Mucosa of gallbladder (tissue), 1 donor: ENCODE data around the gene SULT1C2. TPM values are rescaled to one million over a fixed set of nuclear protein-coding genes. Genes with fewer than 3 reads are reported as not detected.

Experiments
- DNase-seq: peaks from one replicate; pipeline ENCODE4 v3.0.0-alpha.2; 2020; ENCODE audit warnings: low spot score
- total RNA-seq: library from RNA; stranded (reverse); gene quantifications from one replicate; pipeline ENCODE4 v1.2.1, GENCODE V29; 2021
- donor health status: DM: no; HTN: no; CAD: no.

SULT1C2 gene
- total RNA-seq, 1 donor from 2014 or later, result 154 TPM

DNA sequence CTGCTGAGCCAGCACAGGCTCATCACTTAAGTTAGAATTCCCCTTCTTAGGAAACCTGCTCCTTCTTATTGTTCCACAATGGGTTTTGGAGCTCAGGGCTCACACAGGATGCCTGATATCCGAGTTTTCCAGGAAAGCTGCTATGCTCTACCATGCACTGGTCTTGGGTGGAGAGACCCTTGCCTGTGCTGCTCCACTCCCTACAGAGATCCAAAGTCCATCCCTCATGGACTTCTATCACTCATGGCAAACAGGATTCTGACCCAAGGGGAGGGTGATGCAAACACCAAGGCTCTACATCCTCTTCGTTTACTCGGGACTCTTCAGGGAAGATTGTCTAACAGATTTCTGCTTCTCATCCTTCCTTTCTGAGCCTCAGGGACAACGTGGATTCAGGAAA is 5.2 kb downstream of the SULT1C2 start:
- no peak for DNase-seq

DNA sequence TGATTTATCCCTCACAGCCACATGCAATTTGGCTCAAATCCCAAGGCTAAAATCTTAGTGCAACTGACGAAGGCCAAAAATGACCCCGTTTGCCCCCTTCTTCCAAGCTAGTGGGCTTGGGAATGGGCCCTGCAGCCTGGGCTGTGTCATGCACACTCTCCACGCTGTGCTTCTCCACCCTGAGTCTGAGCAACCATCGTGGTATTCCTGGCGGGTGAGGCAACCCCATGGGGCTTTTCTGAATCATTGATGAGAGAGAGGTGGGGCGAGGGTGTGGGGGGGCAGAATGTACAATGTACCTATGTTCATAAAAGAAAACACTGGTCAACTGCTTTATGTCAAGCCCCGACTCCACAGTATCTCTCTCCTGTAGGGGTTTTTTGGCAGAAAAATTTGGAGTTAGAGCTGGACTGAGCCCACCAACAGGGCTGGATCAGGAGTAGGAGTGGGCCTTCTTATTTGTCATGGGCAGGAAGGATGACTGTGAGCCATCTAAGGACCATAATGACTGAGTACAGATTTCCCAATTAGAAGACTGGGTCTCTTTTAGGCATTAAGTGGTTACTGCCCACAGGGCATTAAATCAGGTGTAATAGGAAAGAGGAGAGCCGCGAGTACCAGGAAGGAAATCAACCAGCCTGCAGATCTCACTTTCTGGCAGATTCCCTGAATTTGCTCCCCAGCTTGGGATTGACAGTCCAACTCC is 8.9 kb downstream of the SULT1C2 start:
- DNase-seq, result no peak

DNA sequence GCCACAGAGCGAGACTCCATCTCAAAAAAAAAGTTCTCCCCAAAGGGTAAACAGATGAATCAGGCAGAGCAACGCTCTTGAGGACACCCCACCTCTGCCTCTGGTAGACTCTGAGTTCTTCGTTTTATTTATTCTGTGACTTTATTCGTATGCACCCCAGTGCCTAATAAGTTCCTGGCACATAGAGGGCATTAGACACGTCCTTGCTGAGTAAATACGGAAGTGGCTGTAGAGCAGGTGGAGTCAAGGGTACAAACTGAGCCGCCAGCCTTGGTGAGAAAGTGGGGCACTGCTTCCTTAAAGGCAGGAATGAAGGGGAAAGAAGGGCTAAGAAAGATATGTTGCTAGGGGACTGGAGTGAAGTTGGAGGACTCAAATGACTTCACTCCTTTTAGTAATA is 12.9 kb downstream of the SULT1C2 start:
- DNase-seq, result no peak

DNA sequence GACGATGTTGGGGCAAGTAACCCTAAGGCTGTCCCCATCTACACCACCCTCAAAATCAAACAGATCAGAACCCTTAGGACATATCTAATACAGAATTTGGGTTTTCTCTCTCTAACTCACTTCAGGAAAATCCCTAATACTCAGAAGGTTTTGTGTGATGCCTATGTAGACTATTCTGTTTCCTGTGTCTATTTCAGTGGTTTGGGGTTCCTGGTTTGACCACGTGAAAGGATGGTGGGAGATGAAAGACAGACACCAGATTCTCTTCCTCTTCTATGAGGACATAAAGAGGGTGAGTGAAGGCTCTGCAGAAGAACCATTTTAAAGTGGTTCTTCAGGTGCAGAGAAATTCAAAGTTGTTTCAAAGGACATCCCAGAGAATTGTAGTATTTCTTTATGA is 16.3 kb downstream of the SULT1C2 start:
- DNase-seq, result no peak

DNA sequence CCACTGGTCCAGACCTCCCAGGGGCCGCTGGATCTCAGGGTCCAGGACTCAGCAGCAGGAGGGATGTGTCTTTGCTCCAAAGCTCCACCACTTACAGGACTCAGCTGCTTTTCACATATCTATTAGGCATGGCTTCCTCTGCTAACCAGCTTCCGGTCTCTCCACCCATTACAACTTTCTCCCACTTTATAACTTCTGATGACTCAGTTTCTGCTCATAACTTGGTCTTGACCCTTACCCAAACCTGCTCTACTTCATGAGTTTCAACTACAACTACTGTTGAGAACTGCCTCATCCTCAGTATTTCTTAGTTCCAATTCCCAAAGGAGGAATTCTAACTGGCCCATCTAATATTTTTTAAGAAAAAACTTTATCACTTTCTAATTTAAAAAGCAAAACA is 17.2 kb downstream of the SULT1C2 start:
- DNase-seq, result no peak

DNA sequence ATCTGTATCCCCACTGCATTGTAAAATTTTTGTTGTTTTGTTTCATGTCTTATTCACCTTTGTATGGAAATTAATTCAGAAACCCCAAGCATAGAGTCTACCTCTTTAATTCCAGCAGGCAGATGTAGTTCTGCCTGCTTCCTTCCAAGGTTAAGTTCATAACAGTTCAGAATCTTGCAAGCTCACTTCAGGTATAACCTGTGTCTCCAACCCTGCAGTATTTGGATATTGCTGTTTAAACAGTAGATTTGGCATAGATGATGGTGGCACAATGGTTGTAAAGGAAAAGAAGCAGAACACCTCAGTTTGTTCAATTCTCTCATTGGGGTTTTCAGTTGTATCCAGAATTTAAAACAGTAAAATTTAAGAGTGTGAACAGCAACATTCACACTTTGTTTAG is 21.2 kb downstream of the SULT1C2 start:
- DNase-seq, result no peak

DNA sequence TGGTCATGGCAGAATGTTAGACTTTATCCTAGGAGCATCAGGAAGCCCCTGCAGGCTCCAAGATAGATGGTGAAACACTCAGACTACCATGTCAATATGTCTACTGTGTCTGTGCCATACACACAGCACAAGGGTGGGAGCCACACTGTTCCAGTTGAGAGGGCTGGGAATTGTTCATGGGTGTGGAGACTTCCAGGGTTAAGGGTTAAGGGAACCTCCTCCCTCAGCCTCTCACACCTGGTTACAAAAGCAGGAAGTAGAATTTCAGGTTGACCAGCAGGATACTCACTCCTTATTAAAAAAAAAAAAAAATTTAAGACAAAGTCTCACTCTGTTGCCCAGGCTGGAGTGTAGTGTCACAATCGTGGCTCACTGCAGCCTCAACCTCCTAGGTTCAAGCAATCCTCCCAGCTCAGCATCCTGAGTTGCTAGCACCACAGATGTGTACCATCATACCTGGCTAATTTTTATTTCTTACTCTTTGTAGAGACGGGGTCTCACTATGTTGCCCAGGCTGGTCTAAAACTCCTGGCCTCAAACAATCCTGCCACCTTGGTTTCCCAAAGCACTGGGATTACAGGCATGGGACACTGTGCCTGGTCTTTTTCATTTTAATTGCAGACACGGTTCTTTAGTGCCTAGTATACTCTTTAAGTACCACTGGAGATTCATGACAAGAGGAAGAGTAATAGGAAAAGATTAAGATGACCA is 26.0 kb downstream of the SULT1C2 start:
- no peak for DNase-seq

DNA sequence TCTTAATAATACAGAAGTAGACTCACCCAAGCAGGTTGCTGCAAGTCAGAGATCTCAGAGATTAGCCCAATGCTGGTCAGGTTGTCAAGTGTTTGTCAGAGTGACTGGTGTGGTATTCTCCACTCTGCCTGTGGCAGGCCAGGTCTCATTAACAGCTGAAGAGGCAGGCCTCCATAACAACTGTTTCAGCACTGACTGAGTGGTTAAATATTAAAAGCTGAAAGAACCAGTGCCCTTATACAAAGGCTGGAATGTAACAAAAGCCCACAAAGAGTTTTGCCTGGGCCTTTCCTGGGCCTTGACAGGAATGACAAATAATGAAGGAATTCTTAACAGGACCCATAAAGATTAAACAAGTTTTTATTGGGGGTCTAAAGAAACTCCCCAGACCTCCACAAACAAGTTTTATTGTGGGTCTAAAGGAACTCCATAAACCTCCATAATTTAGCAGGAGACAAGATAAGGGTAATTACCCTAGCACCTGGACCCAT is 26.8 kb downstream of the SULT1C2 start:
- DNase-seq, result no peak

DNA sequence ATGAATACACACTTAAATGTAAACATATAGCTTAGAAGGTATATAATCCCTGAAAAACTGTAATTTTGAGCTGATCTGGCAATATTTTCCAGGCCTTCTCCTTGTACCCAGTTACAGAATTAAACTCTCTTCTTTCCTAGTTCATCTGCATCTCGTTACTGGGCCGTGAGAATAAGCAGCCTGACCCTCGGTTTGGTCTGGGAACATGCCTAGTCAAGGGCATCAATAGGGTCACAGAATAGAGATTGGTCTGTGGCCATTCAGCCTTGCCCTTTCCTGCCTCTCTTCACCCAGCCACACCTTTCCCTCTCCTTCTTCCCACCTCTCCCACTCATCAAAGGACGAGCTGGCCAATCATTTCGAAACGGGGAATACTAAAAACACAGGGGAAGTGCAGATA is 27.3 kb downstream of the SULT1C2 start:
- no peak for DNase-seq

DNA sequence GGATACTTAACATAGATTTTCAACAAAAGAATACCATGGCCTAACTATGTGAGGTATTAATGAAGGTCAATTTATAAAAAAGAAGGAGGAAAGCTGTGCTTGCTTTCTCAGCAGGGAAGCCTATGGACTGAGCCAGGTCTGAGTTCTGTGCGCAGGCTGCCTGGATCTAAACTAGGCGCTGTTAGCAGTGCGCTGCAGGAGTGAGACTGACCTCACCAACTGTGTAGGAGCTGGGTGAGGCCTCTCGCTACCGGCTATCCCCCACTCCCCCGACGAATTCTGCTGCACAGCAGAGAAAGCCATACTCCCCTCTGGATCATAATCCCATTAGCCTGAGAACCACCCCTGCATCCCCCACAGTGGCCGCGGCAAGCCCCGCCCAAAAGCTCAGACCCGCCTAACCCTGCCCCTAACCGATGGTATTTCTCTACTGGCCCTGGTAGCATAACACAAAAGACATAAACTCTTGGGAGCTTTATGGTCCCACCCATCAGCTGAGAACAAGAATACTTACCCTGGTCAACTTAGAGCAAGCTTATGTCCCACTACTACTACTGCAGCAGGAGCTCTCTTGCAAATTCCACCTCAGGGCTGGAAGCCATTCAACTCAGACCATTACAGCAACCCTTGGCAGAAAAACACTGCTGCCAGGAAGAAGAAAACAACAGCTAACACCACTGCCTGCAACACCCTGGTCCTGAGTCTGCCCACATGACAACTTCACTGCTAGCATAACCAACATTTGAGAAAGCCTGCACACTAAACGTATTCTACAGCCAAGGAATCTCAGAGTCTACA is 28.0 kb downstream of the SULT1C2 start:
- no peak for DNase-seq

DNA sequence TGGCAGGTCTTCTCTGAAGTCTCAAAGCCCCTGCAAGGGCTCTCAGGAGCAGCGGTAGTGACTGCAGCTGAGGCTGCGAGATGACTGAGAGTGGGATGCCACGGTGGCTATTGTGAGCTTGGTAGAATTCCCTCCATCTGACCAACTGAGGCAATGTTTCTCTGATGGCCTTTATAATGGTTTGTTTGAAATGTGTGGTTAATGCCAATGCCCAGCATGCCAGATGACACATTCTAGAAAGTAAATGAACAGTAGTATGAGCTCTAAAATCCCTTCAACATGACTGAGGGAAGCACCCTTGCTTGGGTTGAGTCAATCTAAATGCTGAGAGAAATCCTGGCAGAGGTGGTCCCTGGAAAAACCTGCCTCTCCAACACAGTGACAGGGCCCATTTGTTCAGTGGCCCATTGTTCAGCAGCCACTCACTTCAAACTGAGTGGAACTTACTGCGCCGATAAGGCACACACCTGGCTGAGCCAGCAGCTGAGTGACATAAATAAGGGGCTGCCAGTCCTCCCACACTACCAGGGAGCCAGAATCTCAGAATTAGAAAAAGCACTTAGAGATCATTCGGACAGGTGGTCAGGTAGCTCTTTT is 31.7 kb downstream of the SULT1C2 start:
- DNase-seq, result no peak

DNA sequence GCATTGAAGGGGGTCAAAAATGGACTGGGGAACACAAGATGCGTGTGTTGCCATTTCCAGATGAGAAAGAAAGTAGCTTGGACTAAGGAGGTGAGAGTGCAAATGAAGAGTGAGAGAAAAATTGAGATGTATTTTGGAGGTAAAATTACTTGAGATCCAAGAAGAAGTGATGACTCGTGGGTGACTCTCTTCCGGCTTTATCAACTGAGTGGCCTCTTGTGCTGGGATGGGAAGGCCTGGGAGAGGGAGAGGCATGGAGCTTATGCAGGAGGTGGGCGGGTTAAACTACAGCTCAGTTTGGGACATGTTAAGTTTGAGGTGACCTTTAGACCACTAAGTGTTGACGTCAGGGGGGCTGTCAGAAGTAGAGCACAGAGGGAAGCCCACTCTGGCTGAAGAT is 34.9 kb downstream of the SULT1C2 start:
- DNase-seq, result no peak

DNA sequence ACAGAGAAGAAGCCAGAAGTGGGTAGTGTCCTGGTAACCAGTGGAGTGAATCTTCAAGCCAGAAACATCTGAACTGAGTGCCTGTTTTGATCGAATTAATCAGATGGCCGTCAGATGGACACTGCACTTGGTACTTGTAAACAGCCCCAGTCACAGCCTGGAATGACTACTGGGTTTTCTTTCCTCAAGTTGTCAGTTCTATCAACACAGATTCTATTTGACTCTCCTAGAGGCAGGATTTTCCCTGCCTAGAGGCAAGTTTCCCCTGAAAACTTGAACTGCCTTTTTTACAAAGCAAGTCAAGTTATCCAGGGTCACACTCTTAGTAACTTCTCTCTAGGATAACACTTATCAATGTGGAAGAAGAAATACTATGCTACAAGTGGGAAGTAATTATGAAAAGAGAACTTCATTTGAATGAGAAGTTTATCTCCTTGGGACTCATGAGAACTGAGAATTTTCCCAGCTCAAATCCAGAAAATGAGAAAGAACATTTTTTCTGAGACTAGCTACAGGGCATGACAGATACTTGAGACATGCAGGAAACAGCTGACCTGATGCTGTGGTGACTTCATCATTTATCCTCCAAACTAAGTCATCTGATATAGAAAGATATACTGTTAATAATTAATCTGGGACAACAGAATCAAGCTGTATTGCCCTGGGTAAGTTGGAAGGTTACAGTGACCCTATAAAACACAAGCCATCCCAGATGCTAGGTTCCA is 36.0 kb downstream of the SULT1C2 start:
- no peak for DNase-seq

DNA sequence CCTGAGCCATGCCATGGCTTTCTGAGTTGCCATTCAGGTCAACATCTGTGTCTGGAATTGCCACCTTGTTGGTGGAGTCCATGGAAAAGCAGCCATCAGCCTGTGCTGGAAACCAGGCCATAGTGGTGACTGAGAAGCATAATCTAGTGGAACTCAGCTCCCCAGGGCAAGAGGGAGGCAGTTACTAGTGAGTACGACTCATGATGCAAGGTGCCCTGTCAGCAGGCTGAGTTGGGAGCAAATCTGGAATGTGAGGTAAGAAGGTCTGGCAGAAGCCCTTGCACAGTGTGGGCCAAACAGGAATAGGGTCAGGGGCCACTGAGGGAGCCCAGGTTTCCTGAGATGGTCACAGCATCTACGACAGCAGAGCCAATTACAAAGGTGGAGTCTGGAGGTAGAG is 37.1 kb downstream of the SULT1C2 start:
- no peak for DNase-seq

DNA sequence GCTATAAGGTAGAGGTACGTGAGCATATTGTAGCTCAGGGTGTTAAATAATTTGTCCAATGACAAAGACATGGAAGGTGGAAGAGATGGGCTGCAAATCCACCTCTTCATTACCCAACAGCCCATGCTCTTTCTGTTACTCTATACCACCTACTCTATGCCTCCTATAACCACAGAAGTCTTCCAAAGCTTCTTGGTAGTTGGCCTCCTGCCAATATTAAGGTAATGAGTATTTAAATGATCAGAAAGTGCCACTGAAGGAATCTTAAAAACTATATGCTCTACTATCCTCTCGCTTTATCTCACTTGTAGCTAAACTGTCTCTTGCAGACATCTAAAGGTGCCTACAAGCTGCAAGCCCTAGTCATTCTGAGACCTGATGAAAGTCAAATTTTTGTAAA is 41.1 kb downstream of the SULT1C2 start:
- no peak for DNase-seq

DNA sequence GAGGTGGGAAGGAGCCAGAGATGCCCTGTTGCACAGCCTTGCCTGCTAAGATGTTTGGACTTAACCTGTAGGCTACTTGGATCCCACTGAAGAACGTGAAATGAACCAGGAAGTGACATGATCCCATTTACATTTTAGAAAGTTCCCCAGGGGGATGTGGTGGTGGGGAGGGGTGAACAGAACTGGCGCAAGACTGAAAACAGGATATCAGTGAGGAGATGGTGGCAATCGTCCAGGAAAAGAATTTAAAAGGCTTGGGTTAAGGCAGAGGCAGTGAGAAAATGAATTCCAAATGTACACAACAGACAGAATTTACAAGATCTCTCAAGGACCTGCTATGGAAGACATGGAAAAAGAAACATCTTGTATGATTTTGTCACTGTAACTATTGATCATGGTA is 42.3 kb downstream of the SULT1C2 start:
- DNase-seq, result no peak

DNA sequence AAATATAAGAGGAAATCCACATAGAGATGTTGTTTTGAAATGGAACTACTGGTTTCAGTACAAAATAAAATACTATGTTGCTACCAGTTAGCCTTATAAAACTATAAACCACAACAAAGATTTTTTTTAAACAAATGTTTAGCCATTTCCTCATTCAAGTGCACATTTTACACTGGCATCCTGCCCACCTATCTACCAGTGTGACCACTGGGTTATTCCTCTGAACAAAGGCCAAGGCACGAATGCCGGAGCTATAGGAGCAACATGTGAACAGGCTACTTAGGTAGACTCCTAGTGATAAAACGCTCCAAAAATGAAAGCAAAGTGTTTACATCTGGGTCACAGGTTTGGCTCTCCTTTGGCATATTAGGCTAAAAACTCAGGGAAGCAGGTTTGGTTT is 57.3 kb downstream of the SULT1C2 start:
- DNase-seq, result no peak

DNA sequence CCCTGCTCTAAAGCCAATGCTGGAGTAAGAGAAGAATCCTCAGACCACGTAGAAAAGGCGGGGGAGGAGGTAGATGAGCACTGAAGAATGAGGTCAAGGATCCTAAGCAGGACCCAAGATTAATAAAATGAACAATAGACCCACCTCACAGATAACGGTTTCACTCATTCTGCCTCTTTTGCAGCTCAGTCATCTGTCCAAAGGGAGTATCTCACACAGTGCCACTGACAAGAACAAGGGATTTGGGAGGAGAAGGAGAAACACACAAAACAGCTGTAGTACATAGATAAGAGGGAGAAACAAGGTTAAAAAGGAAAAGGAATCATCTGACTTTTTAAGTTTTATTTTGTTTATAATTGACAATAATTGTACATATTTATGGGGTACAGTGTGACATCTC is 58.1 kb downstream of the SULT1C2 start:
- no peak for DNase-seq

DNA sequence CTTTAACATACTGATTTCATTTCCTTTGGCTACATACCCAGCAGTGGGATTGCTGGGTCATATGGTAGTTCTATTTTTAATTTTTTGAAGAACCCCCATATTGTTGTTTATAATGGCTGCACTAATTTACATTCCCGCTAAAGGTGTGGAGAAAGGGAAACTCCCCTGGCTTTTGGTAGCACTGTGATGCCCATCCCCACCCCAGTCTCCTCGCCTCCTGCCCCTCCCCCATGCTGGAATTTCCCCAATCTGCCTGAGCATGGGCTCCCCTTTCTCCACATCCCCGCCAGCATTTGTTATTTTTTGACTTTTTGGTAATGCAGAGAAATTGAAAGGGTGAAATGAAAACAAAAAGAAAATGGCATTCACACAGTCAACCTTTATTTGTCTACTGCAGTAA is 59.1 kb downstream of the SULT1C2 start:
- no peak for DNase-seq

DNA sequence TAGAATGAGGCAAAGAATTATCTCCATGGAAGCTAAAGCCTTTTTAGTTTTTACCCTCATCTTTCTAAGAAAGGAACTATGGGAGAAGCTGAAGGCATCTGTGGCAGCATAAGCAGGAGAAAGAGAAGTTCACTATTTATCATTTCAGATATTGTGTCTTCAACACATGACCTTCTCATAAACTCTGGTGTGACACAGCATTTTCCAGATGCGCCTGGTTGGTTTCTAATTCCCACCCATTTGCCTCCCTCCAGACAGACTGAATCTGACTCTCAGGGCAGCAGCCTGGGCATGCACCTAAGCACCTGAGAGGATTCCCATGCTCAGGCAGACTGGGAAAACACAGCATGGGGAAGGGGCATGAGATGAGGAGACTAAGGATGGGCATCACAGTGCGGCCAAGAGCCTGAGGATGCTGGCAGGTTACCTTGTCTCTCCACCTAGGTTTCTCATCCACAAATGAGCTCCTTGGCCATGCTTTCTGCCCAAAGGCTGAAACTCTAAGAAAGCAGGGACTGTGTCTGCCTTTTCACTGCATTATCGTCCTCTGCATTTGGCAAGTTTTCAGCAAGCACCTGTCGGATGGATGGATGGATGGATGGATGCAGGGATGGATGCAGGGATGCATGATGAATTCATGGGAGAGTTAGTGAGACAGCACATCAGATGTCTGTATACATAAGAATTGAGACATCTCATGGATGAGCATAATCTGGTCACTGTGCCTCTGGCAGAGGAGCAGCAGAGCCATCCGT is 60.3 kb downstream of the SULT1C2 start:
- no peak for DNase-seq

DNA sequence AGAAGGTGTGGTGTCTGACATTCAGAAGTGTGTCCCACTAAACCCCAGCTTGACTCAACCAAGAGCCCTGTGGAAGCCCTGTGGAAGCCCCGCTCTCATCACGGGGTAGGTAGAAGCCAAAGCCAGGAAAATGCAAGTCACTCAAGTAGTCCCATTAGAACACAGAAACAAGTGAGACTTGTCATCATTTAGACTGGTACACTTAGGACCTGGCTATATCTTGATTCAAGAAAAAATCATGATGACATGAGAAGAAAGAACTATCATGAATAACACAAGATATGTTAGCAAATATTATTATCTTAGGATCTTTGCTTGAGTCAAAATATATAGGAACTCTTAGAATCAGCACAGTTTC is 60.9 kb downstream of the SULT1C2 start:
- DNase-seq, result no peak
